Mesenchymal stem cell (in vitro differentiated cells and primary cell): ENCODE measurements around the gene INO80B.

Source experiments
- DNase-seq: peaks from one replicate; pipeline ENCODE4 v3.0.0-alpha.2; 2013
- H2AFZ ChIP-seq: one replicate; pipeline ENCODE4 v1.6.1; 2013; ENCODE audit warnings: low read depth, mild to moderate bottlenecking, control low read depth, inconsistent platforms, low read length, moderate library complexity
- H2AK5ac ChIP-seq: 2 replicates; pipeline ENCODE4 v1.6.1; 2013; ENCODE audit warnings: low read length, moderate library complexity, mild to moderate bottlenecking, inconsistent platforms; ENCODE audit not compliant: severe bottlenecking
- H2BK120ac ChIP-seq: one replicate; pipeline ENCODE4 v1.6.1; 2013; ENCODE audit warnings: low read depth, mild to moderate bottlenecking, inconsistent platforms, low read length, moderate library complexity
- H2BK12ac ChIP-seq, 2 experiments: one replicate each; pipeline ENCODE4 v1.6.1; 2013; ENCODE audit warnings: inconsistent platforms in 2 of 2, low read length in 2 of 2, mild to moderate bottlenecking in 2 of 2, moderate library complexity in 2 of 2, control low read depth in 1 of 2
- H2BK15ac ChIP-seq: one replicate; pipeline ENCODE4 v1.6.1; 2013; ENCODE audit warnings: mild to moderate bottlenecking, low read depth, inconsistent platforms; ENCODE audit not compliant: poor library complexity, severe bottlenecking
- H2BK5ac ChIP-seq: 2 replicates; pipeline ENCODE4 v1.6.1; 2013; ENCODE audit warnings: low read depth, mild to moderate bottlenecking, low read length, control low read depth, inconsistent platforms; ENCODE audit not compliant: poor library complexity, severe bottlenecking
- H3K14ac ChIP-seq, 2 experiments: one replicate each; pipeline ENCODE4 v1.6.1; 2013; ENCODE audit warnings: inconsistent platforms in 2 of 2, low read length in 2 of 2, control low read depth in 1 of 2, mild to moderate bottlenecking in 1 of 2, moderate library complexity in 1 of 2
- H3K18ac ChIP-seq, 2 experiments: one replicate each; pipeline ENCODE4 v1.6.1; 2013; ENCODE audit warnings: inconsistent platforms in 2 of 2, low read length in 2 of 2, control low read depth in 1 of 2, low read depth in 1 of 2, mild to moderate bottlenecking in 1 of 2
- H3K23ac ChIP-seq, 2 experiments: one replicate each; pipeline ENCODE4 v1.6.1; 2013; ENCODE audit warnings: inconsistent platforms in 2 of 2, low read length in 2 of 2, mild to moderate bottlenecking in 2 of 2, moderate library complexity in 2 of 2, control low read depth in 1 of 2
- H3K27ac ChIP-seq: 2 replicates; pipeline ENCODE4 v1.5.1; 2013; ENCODE audit warnings: mild to moderate bottlenecking, moderate library complexity, low read length, control low read depth, inconsistent platforms; ENCODE audit not compliant: poor library complexity, severe bottlenecking
- H3K27me3 ChIP-seq, 2 experiments: 2 replicates each; pipeline versions ENCODE4 v1.6.1 to v1.7.0; 2013; ENCODE audit warnings: low read length in 2 of 2, mild to moderate bottlenecking in 2 of 2, moderate library complexity in 2 of 2, control low read depth in 1 of 2, inconsistent platforms in 1 of 2; ENCODE audit not compliant: control insufficient read depth in 1 of 2, insufficient read depth in 1 of 2
- H3K36me3 ChIP-seq, 2 experiments: 2 replicates each; pipeline versions ENCODE4 v1.6.1 to v1.7.0; 2013; ENCODE audit warnings: low read length in 2 of 2, control low read depth in 1 of 2, inconsistent platforms in 1 of 2, low read depth in 1 of 2, mild to moderate bottlenecking in 1 of 2; ENCODE audit not compliant: insufficient read depth in 2 of 2, control insufficient read depth in 1 of 2
- H3K4ac ChIP-seq, 2 experiments: one replicate each; pipeline ENCODE4 v1.6.1; 2013; ENCODE audit warnings: inconsistent platforms in 2 of 2, low read length in 2 of 2, mild to moderate bottlenecking in 2 of 2, moderate library complexity in 2 of 2, control low read depth in 1 of 2, low read depth in 1 of 2
- H3K4me1 ChIP-seq: 2 replicates; pipeline ENCODE4 v1.6.1; 2013; ENCODE audit warnings: low read depth, low read length, control low read depth; ENCODE audit not compliant: control insufficient read depth, insufficient read depth
- H3K4me2 ChIP-seq: 2 replicates; pipeline ENCODE4 v1.6.1; 2013; ENCODE audit warnings: low read length, mild to moderate bottlenecking, inconsistent platforms; ENCODE audit not compliant: poor library complexity, severe bottlenecking
- H3K4me3 ChIP-seq, 2 experiments: 2 replicates each; pipeline versions ENCODE4 v1.5.1 to v1.7.0; 2013; ENCODE audit warnings: low read length in 2 of 2, mild to moderate bottlenecking in 2 of 2, control low read depth in 1 of 2, low read depth in 1 of 2; ENCODE audit not compliant: insufficient read depth in 1 of 2
- H3K79me1 ChIP-seq: replicated peaks from 2 replicates; pipeline ENCODE4 v1.6.1; 2013; ENCODE audit warnings: mild to moderate bottlenecking, control low read depth, low read length, inconsistent platforms; ENCODE audit not compliant: poor library complexity, severe bottlenecking
- H3K9ac ChIP-seq: 2 replicates; pipeline ENCODE4 v1.7.0; 2013; ENCODE audit warnings: mild to moderate bottlenecking, low read length, moderate library complexity
- H3K9me3 ChIP-seq: 2 replicates; pipeline ENCODE4 v1.7.0; 2013; ENCODE audit warnings: mild to moderate bottlenecking, low read length; ENCODE audit not compliant: control insufficient read depth
- H4K8ac ChIP-seq: one replicate; pipeline ENCODE4 v1.6.1; 2013; ENCODE audit warnings: inconsistent platforms, mild to moderate bottlenecking, low read length, moderate library complexity
- H4K91ac ChIP-seq: one replicate; pipeline ENCODE4 v1.6.1; 2013; ENCODE audit warnings: mild to moderate bottlenecking, low read length, inconsistent platforms
- WGBS: methylation state at CpG from one replicate; pipeline ENCODE4 v1.1.7; 2013; ENCODE audit warnings: mixed read lengths; 5-methylcytosine and 5-hydroxymethylcytosine counted together

Gene INO80B

GRCh38 chr2:74423231-74424095 lies 31.4 kb upstream of the INO80B start:
- no peak overlapping the region for H2AFZ ChIP-seq
- H3K79me1 ChIP-seq, result no peaks in the 10 kb centered on the region
- no peak overlapping the region for H3K4me3 ChIP-seq
- no peak overlapping the region for H4K8ac ChIP-seq
- H3K14ac ChIP-seq, result no peak overlapping the region
- H3K23ac ChIP-seq, result no peak overlapping the region
- DNase-seq, result no peak
- H2AK5ac ChIP-seq, result no peak overlapping the region
- no peak overlapping the region for H4K91ac ChIP-seq
- 88% methylated on average over 9 of the region's 9 CpGs for WGBS
- no peak overlapping the region for H2BK120ac ChIP-seq
- H3K18ac ChIP-seq, result no peak overlapping the region
- no peak overlapping the region for H3K4ac ChIP-seq
- no peak overlapping the region for H2BK15ac ChIP-seq
- H2BK5ac ChIP-seq, result no peak overlapping the region
- H3K36me3 ChIP-seq, result peaks cover 30 to 37% of the 10 kb centered on the region in 2 experiments
- no peaks in the 10 kb centered on the region for H3K27me3 ChIP-seq
- peaks cover 11% of the 10 kb centered on the region for H3K4me1 ChIP-seq
- no peak overlapping the region for H3K4me2 ChIP-seq
- H2BK12ac ChIP-seq, result no peak overlapping the region
- H3K9me3 ChIP-seq, result no peaks in the 10 kb centered on the region
- H3K9ac ChIP-seq, result no peak overlapping the region
- no peak overlapping the region for H3K27ac ChIP-seq

GRCh38 chr2:74424139-74424992 lies 30.5 kb upstream of the INO80B start:
- Histone ChIP-seq H3K27ac (no peak overlapping the region), H3K9ac (no peak overlapping the region), H2AK5ac (no peak overlapping the region), H3K4me3 (no peak overlapping the region), H3K4ac (no peak overlapping the region), H3K36me3 (peaks cover 39 to 44% of the 10 kb centered on the region in 2 experiments), H2BK15ac (no peak overlapping the region), H2BK120ac (no peak overlapping the region), H3K14ac (no peak overlapping the region), H2BK12ac (no peak overlapping the region), H3K9me3 (no peaks in the 10 kb centered on the region), H2BK5ac (no peak overlapping the region), H3K4me2 (no peak overlapping the region), H3K4me1 (peaks cover 11% of the 10 kb centered on the region), H4K8ac (no peak overlapping the region), H4K91ac (no peak overlapping the region), H3K27me3 (no peaks in the 10 kb centered on the region), H2AFZ (no peak overlapping the region), H3K23ac (no peak overlapping the region), H3K18ac (no peak overlapping the region), H3K79me1 (no peaks in the 10 kb centered on the region)
- 87% methylated on average over 5 of the region's 5 CpGs for WGBS
- no peak for DNase-seq

GRCh38 chr2:74424995-74425406 lies 29.9 kb upstream of the INO80B start:
- Histone ChIP-seq H2BK5ac (no peak overlapping the region), H2AFZ (no peak overlapping the region), H3K27ac (no peak overlapping the region), H3K4me3 (no peak overlapping the region), H4K8ac (no peak overlapping the region), H2BK15ac (no peak overlapping the region), H3K79me1 (no peaks in the 10 kb centered on the region), H2AK5ac (no peak overlapping the region), H3K9ac (no peak overlapping the region), H3K9me3 (no peaks in the 10 kb centered on the region), H2BK120ac (no peak overlapping the region), H3K4me1 (peaks cover 16% of the 10 kb centered on the region), H4K91ac (no peak overlapping the region), H3K23ac (no peak overlapping the region), H3K14ac (no peak overlapping the region), H2BK12ac (no peak overlapping the region), H3K4ac (no peak overlapping the region), H3K18ac (no peak overlapping the region), H3K27me3 (no peaks in the 10 kb centered on the region), H3K36me3 (peaks cover 46 to 51% of the 10 kb centered on the region in 2 experiments), H3K4me2 (no peak overlapping the region)
- no peak for DNase-seq
- 95% methylated on average over 4 of the region's 5 CpGs for WGBS

GRCh38 chr2:74425523-74425922 lies 29.4 kb upstream of the INO80B start:
- Histone ChIP-seq H4K91ac (no peak overlapping the region), H3K4me2 (no peak overlapping the region)

More at GRCh38 chr2:74425523-74425922, 29.4 kb upstream of the INO80B start:
- no peak overlapping the region for H3K27ac ChIP-seq
- H3K27me3 ChIP-seq, result no peaks in the 10 kb centered on the region
- no peak overlapping the region for H2BK12ac ChIP-seq
- no peak overlapping the region for H3K14ac ChIP-seq
- no peak overlapping the region for H3K4me3 ChIP-seq
- no peak overlapping the region for H3K4ac ChIP-seq
- peaks cover 51 to 56% of the 10 kb centered on the region in 2 experiments for H3K36me3 ChIP-seq
- no peak overlapping the region for H4K8ac ChIP-seq
- no peak overlapping the region for H3K23ac ChIP-seq
- no peak overlapping the region for H3K18ac ChIP-seq
- no peak for DNase-seq
- no peak overlapping the region for H2BK15ac ChIP-seq
- H2BK120ac ChIP-seq, result no peak overlapping the region
- no peak overlapping the region for H2AK5ac ChIP-seq
- WGBS, result 96% methylated on average over 7 of the region's 7 CpGs
- peaks cover 1% of the 10 kb centered on the region for H3K79me1 ChIP-seq
- H3K4me1 ChIP-seq, result peaks cover 21% of the 10 kb centered on the region
- no peak overlapping the region for H2AFZ ChIP-seq
- no peak overlapping the region for H3K9ac ChIP-seq
- no peak overlapping the region for H2BK5ac ChIP-seq
- no peaks in the 10 kb centered on the region for H3K9me3 ChIP-seq
